Measurements from ENCODE around the gene PICK1. TPM values are rescaled to one million over a fixed set of nuclear protein-coding genes. Genes with fewer than 3 reads are reported as not detected.
"Not testable (repeated sequence)": the region's sequence is repeated elsewhere in the genome, so short reads cannot be mapped to it uniquely, and the experiment has no call there.

PICK1 gene
- total RNA-seq, 6 donors from 2014 or later, result 31.6 to 189 (median 50.3) TPM

- Histone ChIP-seq H3K9me3 (no peaks in the 10 kb centered on the region), H3K27ac (peak overlapping the region in 3 of 4 donors; percentile 77 to 82 (median 79)), H3K4me1 (peaks cover 20 to 23% (median 21%) of the 10 kb centered on the region in 4 donors), H3K27me3 (no peaks in the 10 kb centered on the region), H3K4me3 (no peak overlapping the region), H3K36me3 (no peaks in the 10 kb centered on the region)
- WGBS, 2 donors, result 84 to 87% methylated on average over 9 to 11 of the region's 11 CpGs
- no peak for ATAC-seq (ENCODE audit: low FRiP score in 2 of 2)
- no peak for DNase-seq
- TF ChIP-seq POLR2A (IDR thresholded peaks at IDR 0.05) (no peak), POLR2AphosphoS5 (IDR thresholded peaks at IDR 0.05) (no peak), EP300 (IDR thresholded peaks at IDR 0.05) (no peak)
- TF ChIP-seq, protein P1, sequence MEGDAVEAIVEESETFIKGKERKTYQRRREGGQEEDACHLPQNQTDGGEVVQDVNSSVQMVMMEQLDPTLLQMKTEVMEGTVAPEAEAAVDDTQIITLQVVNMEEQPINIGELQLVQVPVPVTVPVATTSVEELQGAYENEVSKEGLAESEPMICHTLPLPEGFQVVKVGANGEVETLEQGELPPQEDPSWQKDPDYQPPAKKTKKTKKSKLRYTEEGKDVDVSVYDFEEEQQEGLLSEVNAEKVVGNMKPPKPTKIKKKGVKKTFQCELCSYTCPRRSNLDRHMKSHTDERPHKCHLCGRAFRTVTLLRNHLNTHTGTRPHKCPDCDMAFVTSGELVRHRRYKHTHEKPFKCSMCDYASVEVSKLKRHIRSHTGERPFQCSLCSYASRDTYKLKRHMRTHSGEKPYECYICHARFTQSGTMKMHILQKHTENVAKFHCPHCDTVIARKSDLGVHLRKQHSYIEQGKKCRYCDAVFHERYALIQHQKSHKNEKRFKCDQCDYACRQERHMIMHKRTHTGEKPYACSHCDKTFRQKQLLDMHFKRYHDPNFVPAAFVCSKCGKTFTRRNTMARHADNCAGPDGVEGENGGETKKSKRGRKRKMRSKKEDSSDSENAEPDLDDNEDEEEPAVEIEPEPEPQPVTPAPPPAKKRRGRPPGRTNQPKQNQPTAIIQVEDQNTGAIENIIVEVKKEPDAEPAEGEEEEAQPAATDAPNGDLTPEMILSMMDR (IDR thresholded peaks at IDR 0.05), result no peak
Observed at GRCh38 chr22:38034884-38035529, 22.2 kb upstream of the PICK1 start.

DNA sequence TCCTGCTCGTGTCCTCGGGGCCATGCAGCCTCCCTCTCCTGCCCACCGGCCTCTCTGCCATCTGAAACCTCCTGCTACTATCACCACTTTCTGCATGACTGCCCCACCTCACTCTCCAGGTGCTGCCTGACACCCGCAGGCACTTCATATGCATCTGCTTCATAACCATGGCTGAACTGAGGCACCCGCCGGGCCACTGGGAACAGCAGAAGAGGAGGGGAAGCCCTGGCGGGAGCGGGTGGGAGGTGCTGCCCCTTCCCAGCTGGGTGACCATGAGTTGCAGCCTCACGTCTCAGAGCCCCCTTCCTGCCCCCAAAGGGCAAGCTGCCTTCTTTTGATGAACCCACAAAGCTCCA lies 21.7 kb upstream of the PICK1 start:
- no peak overlapping the region for H3K27ac ChIP-seq

DNA sequence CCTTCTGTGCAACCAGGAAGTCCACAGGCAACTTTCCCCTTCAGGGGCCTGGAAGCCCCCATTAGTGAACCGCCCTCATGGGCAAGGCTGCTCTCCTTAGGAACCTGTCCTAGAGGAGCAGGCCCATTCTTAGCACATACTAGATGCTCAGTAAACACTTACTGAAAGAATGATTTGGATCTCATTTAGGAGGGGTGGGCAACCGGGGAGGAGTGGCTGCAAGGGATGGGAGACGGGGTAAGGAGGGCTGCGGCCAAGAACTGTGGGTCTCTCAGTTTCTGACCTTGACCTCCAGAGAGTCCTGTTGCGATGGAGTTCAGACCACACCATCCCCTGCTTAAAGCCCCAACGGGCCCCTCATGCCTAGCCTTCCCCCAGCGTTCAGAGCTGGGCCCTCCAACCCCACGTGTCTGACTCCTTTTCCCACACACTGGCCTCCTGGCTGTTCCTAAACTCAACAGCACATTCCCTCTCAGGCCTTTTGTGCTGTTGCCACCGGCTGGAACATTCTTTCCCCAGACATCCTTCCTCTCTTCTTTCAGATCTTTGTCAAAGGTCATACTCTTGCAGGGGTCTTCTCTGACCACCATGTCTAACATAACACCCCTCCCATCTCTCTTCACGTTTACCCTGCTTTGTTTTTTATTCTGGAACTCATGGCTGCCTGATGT lies 20.7 kb upstream of the PICK1 start:
- Histone ChIP-seq H3K36me3 (no peaks in the 10 kb centered on the region), H3K4me1 (peaks cover 20 to 23% (median 21%) of the 10 kb centered on the region in 4 donors), H3K27ac (no peak overlapping the region), H3K27me3 (no peaks in the 10 kb centered on the region), H3K4me3 (no peak overlapping the region), H3K9me3 (no peaks in the 10 kb centered on the region)
- 73 to 76% methylated on average over 10 of the region's 10 CpGs for WGBS, 2 donors
- TF ChIP-seq POLR2AphosphoS5 (IDR thresholded peaks at IDR 0.05) (no peak), EP300 (IDR thresholded peaks at IDR 0.05) (peak in 1 of 4 donors; percentile 18), POLR2A (IDR thresholded peaks at IDR 0.05) (no peak)
- TF ChIP-seq, protein P1 (IDR thresholded peaks at IDR 0.05), result no peak
- ATAC-seq (ENCODE audit: low FRiP score in 2 of 2), result no peak
- DNase-seq, result no peak

More for the DNA sequence above, 21.7 kb upstream of the PICK1 start:
- Histone ChIP-seq H3K4me3 (no peak overlapping the region), H3K9me3 (no peaks in the 10 kb centered on the region), H3K4me1 (peaks cover 20 to 23% (median 21%) of the 10 kb centered on the region in 4 donors), H3K36me3 (no peaks in the 10 kb centered on the region), H3K27me3 (no peaks in the 10 kb centered on the region)
- DNase-seq (no peak), ATAC-seq (ENCODE audit: low FRiP score in 2 of 2) (no peak)
- TF ChIP-seq EP300 (IDR thresholded peaks at IDR 0.05) (no peak), POLR2A (IDR thresholded peaks at IDR 0.05) (no peak), POLR2AphosphoS5 (IDR thresholded peaks at IDR 0.05) (no peak)
- TF ChIP-seq, protein P1 (IDR thresholded peaks at IDR 0.05), result no peak
- 81 to 89% methylated on average over 4 to 9 of the region's 9 CpGs for WGBS, 2 donors

DNA sequence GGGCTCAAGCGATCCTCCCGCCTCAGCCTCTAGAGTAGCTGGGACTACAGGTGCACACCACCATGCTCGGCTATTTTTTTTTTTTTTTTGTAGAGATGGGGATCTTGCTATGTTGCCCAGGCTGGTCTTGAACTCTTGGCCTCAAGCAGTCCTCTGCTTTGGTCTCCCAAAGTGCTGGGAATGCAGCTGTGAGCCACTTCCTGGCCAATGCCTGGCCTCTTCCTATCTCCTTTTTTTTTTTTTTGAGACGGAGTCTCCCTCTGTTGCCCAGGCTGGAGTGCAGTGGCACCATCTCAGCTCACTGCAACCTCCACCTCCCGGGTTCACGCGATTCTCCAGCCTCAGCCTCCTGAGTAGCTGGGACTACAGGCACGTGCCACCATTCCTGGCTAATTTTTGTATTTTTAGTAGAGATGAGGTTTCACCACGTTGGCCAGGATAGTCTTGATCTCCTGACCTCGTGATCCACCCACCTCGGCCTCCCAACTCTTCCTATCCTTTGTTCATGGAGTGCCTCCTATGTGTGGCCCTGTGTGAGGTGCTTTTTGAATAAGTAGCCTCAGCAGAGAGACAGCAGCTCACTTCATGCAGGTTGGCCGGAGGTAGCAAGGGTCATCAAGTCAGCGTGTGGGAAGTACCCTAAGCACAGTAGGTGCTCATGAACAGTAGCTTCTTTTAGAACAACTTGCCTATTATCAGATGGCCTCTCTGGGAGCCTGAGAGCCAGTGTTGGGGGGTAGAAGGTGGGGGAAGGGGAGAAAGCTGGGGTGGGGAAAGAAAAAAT lies 19.6 kb upstream of the PICK1 start:
- H3K27ac ChIP-seq, result peak overlapping the region in 2 of 4 donors; percentile 60 to 62
- DNase-seq; ATAC-seq (ENCODE audit: low FRiP score in 2 of 2); H3K27me3 ChIP-seq; H3K4me3 ChIP-seq; H3K36me3 ChIP-seq; H3K9me3 ChIP-seq: not testable (repeated sequence)
- WGBS, 2 donors, result 83 to 92% methylated on average over 13 of the region's 13 CpGs
- peaks cover 27 to 30% (median 28%) of the 10 kb centered on the region in 4 donors for H3K4me1 ChIP-seq

GRCh38 chr22:38038426-38038825 lies 18.8 kb upstream of the PICK1 start:
- Histone ChIP-seq H3K27me3 (no peaks in the 10 kb centered on the region), H3K36me3 (no peaks in the 10 kb centered on the region), H3K9me3 (no peaks in the 10 kb centered on the region), H3K27ac (peak overlapping the region in 3 of 4 donors; percentile 53 to 62 (median 60)), H3K4me3 (no peak overlapping the region), H3K4me1 (peaks cover 20 to 29% (median 25%) of the 10 kb centered on the region in 4 donors)
- ATAC-seq (ENCODE audit: low FRiP score in 2 of 2), result no peak
- TF ChIP-seq EP300 (IDR thresholded peaks at IDR 0.05), result no peak
- TF ChIP-seq POLR2A (IDR thresholded peaks at IDR 0.05), result no peak
- TF ChIP-seq, protein P1 (IDR thresholded peaks at IDR 0.05), result no peak
- TF ChIP-seq POLR2AphosphoS5 (IDR thresholded peaks at IDR 0.05), result no peak
- DNase-seq, result no peak
- whole genome bisulfite sequencing, 2 donors, result 95 to 97% methylated on average over 19 to 23 of the region's 23 CpGs
